Naive thymus-derived CD4-positive, alpha-beta T cell (primary cell): Measurements from ENCODE around the gene BMP10. TPM values are rescaled to one million over a fixed set of nuclear protein-coding genes. Genes with fewer than 3 reads are reported as not detected.

Experiments
- ATAC-seq: fragments of 150-1000 bp; cut with Tn5 transposase; 2 replicates; pipeline ENCODE4 v1.10.0; 2021; ENCODE audit warnings: mild to moderate bottlenecking, moderate library complexity
- CTCF ChIA-PET: fragments of 350-600 bp; sonication (Branson Sonifier 250); formaldehyde crosslinking; loops from one replicate; lab custom pipeline; 2021; ENCODE audit warnings: antibody characterized with exemption; lab: Charles Lee
- POLR2A ChIA-PET: fragments of 350-600 bp; sonication (Branson Sonifier 250); formaldehyde crosslinking; loops from one replicate; lab custom pipeline; 2021; ENCODE audit warnings: antibody characterized with exemption, inconsistent platforms; lab: Charles Lee
- DNase-seq, 9 donors: peaks; one replicate each; pipeline versions ENCODE4 v3.0.0 to v3.0.0-alpha.2; 2020 to 2022; ENCODE audit warnings: mixed read lengths in 1 of 9
- H3K27ac ChIP-seq: one replicate; pipeline ENCODE4 v1.7.0; 2013; ENCODE audit warnings: mild to moderate bottlenecking, low read depth, low read length, moderate library complexity
- H3K27me3 ChIP-seq, 2 donors: one replicate each; pipeline ENCODE4 v1.7.0; 2013; ENCODE audit warnings: low read length in 2 of 2, mild to moderate bottlenecking in 2 of 2, moderate library complexity in 2 of 2; ENCODE audit not compliant: control insufficient read depth in 2 of 2, insufficient read depth in 2 of 2
- H3K36me3 ChIP-seq, 3 experiments: 1 replicate in 2 of 3; 2 replicates in 1 of 3; pipeline ENCODE4 v1.7.0; 2013; ENCODE audit warnings: low read length in 3 of 3, mild to moderate bottlenecking in 3 of 3, moderate library complexity in 1 of 3; ENCODE audit not compliant: insufficient read depth in 3 of 3, control insufficient read depth in 2 of 3
- H3K4me1 ChIP-seq, 2 donors: one replicate each; pipeline ENCODE4 v1.7.0; 2013; ENCODE audit warnings: low read length in 2 of 2, mild to moderate bottlenecking in 2 of 2, moderate library complexity in 1 of 2; ENCODE audit not compliant: control insufficient read depth in 2 of 2, insufficient read depth in 2 of 2
- H3K4me3 ChIP-seq: 2 replicates; pipeline ENCODE4 v1.7.0; 2013; ENCODE audit warnings: mild to moderate bottlenecking, low read length
- H3K9me3 ChIP-seq, 3 experiments: 1 replicate in 2 of 3; 2 replicates in 1 of 3; pipeline ENCODE4 v1.7.0; 2013; ENCODE audit warnings: low read length in 3 of 3; ENCODE audit not compliant: control insufficient read depth in 2 of 3
- H3K27ac Mint-ChIP-seq, 9 donors: one replicate each; pipeline ENCODE4 v1.8.0; 2020 to 2022; ENCODE audit warnings: mixed read lengths in 9 of 9, mild to moderate bottlenecking in 8 of 9, moderate library complexity in 5 of 9, inconsistent platforms in 2 of 9
- H3K27me3 Mint-ChIP-seq, 5 donors: one replicate each; pipeline ENCODE4 v1.8.0; 2021 to 2022; ENCODE audit warnings: mixed read lengths in 5 of 5, mild to moderate bottlenecking in 1 of 5
- H3K36me3 Mint-ChIP-seq, 5 donors: one replicate each; pipeline ENCODE4 v1.8.0; 2020 to 2022; ENCODE audit warnings: mixed read lengths in 5 of 5, mild to moderate bottlenecking in 3 of 5, inconsistent platforms in 1 of 5
- H3K4me1 Mint-ChIP-seq, 7 donors: one replicate each; pipeline ENCODE4 v1.8.0; 2020 to 2022; ENCODE audit warnings: mixed read lengths in 7 of 7, mild to moderate bottlenecking in 3 of 7, inconsistent platforms in 1 of 7
- H3K4me3 Mint-ChIP-seq, 10 donors: one replicate each; pipeline ENCODE4 v1.8.0; 2020 to 2022; ENCODE audit warnings: mild to moderate bottlenecking in 10 of 10, mixed read lengths in 10 of 10, moderate library complexity in 6 of 10, inconsistent platforms in 2 of 10
- H3K9me3 Mint-ChIP-seq, 11 donors: one replicate each; pipeline ENCODE4 v1.8.0; 2020 to 2022; ENCODE audit warnings: mixed read lengths in 11 of 11, mild to moderate bottlenecking in 4 of 11, inconsistent platforms in 1 of 11, moderate library complexity in 1 of 11
- intact Hi-C, 2 donors: fragments of 100-400 bp; cut with micrococcal nuclease; formaldehyde crosslinking; loops; one replicate each; pipeline ENCODE4 v1.15.1; 2023
- polyA plus RNA-seq, 2 donors: library from polyadenylated mRNA; unstranded; fragments of 300-500 nt; fragmentation: Illumina TruSeq; gene quantifications; one replicate each; pipeline ENCODE4 v1.2.3, GENCODE V29; 2021
- total RNA-seq, 6 experiments: library from RNA in 5 of 6; stranded (reverse) in 5 of 6; gene quantifications; 1 replicate in 5 of 6; 2 replicates in 1 of 6; pipeline ENCODE4 v1.2.3 and lab custom pipeline; 2021 to 2026

BMP10 gene, protein sequence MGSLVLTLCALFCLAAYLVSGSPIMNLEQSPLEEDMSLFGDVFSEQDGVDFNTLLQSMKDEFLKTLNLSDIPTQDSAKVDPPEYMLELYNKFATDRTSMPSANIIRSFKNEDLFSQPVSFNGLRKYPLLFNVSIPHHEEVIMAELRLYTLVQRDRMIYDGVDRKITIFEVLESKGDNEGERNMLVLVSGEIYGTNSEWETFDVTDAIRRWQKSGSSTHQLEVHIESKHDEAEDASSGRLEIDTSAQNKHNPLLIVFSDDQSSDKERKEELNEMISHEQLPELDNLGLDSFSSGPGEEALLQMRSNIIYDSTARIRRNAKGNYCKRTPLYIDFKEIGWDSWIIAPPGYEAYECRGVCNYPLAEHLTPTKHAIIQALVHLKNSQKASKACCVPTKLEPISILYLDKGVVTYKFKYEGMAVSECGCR
- total RNA-seq (not detected), polyA plus RNA-seq (not detected), total RNA-seq (lab: John Stamatoyannopoulos, UW) (not detected)

DNA sequence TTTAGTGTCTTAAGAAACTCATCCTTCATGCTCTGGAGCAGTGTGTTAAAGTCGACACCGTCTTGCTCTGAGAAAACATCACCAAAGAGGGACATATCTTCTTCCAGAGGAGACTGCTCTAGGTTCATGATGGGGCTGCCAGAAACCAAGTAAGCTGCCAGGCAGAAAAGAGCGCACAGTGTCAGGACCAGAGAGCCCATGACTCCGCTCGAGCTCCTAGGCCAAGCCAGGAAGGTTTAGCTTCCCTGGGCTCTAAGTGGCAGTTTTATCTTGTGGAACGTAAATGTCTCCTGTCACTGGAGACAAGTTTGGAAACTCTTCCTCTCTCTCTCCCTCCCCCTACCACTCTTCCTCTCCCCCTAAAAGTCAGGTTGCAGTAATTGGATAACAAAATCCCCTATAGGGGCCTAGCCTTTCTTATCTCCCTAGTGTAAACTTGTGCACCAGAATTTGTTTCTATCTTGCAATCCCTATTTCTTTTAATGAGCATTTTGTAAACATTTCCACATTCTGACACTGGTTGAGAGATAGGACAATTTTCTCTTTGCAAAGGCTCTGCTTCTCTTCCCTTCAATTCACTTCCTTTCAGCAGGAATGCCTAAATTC, at the start of gene BMP10:
BMP10 (minus strand) TSS at position 239 of the 606 bp plus-strand sequence; CDS start at position 200, 39 bp downstream.
- Mint-ChIP-seq H3K36me3 (no peaks in the 10 kb centered on the region), H3K4me3 (no peak within 1 kb of the TSS), H3K9me3 (no peaks in the 10 kb centered on the region), H3K4me1 (peaks cover 0 to 3% (median 0%) of the 10 kb centered on the region in 7 donors), H3K27me3 (peaks cover 0 to 8% (median 3%) of the 10 kb centered on the region in 5 donors), H3K27ac (peak within 1 kb of the TSS in 1 of 9 donors; percentile 51)
- intact Hi-C loops = no loop called here
- no peak for DNase-seq
- no peak within 1 kb of the TSS for H3K4me3 ChIP-seq
- H3K27me3 ChIP-seq = no peaks in the 10 kb centered on the region
- ChIA-PET POLR2A (no interaction called here), CTCF (no interaction called here)
- no peaks in the 10 kb centered on the region for H3K36me3 ChIP-seq
- no peaks in the 10 kb centered on the region for H3K4me1 ChIP-seq
- H3K27ac ChIP-seq = no peak within 1 kb of the TSS
- ATAC-seq = no peak
- no peaks in the 10 kb centered on the region for H3K9me3 ChIP-seq

DNA sequence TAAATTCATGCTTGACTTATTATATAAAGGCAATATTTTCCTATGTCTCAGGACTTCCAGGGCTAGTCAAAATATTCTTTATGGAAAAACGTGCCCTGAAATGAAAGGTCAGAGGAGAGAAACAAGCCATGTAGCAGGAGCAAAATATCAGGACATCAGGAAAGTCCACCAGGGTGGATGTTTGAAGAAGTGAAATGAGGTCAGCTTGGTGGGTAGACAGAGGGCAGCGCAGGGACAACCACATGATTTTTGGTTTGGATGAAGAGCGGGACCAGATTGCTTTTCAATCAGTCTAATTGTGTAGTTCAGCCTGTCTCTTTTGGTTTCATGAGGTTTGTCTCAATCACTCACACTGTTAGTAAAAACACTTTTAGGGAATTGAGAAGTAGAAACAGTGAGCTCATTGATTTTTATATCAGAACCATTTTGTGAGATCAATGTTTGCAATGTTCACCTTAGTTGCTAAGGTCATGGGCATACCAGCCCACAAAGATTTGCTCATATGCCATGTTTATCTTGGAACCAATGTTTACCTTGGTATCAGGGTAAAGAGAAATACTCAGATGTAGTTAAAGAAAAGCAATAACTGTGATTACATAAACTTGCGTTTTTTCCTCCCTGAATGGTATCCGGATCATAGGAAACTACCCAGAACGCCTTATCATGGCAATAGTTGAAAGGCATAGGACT, 49.4 kb upstream of the BMP10 start:
- POLR2A ChIA-PET = interaction anchor here (0.6 kb wide), 1 partner anchor 218 kb away, joined by 3 read pairs; no protein-coding TSS in a partner anchor
- H3K9me3 Mint-ChIP-seq = no peaks in the 10 kb centered on the region
- H3K4me1 Mint-ChIP-seq = peaks cover 0 to 10% (median 0%) of the 10 kb centered on the region in 7 donors
- H3K4me3 ChIP-seq = no peak overlapping the region
- H3K4me1 ChIP-seq = no peaks in the 10 kb centered on the region
- no peak for ATAC-seq
- no peaks in the 10 kb centered on the region for H3K9me3 ChIP-seq
- CTCF ChIA-PET = interaction anchor here (0.8 to 2.4 kb wide), 3 partner anchors 169 to 457 kb away, joined by 3 to 6 read pairs (median 4); no protein-coding TSS in a partner anchor
- intact Hi-C loops = loop anchor here in 1 of 2 donors (10.0 kb wide), 1 partner anchor 556 kb away; the partner anchor contains the start of gene PLEK
- H3K27ac Mint-ChIP-seq = no peak overlapping the region
- H3K36me3 ChIP-seq = no peaks in the 10 kb centered on the region
- no peak for DNase-seq
- no peak overlapping the region for H3K27ac ChIP-seq
- H3K27me3 Mint-ChIP-seq = peaks cover 0 to 3% (median 0%) of the 10 kb centered on the region in 5 donors
- H3K27me3 ChIP-seq = no peaks in the 10 kb centered on the region
- no peak overlapping the region for H3K4me3 Mint-ChIP-seq
- H3K36me3 Mint-ChIP-seq = peaks cover 0 to 3% (median 0%) of the 10 kb centered on the region in 5 donors

DNA sequence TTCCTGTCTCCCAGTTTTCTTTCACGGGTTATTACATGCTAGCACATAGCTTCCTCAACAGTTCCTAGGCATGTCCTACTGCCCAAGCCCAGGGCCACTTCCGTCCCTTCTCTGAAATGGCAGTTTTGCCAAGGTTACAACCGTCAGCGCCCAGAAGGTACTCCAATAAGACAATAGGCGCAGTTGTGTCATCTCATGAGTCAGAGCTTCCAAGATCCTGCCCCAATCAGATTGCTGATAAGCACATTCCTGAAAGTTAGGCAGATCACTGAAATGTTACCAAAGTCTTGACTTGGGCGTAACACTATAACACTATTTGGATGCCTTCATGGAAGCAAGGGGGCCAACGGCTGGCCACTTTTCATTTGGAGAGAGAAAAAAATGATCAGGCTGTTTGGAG, 47.3 kb upstream of the BMP10 start:
- Mint-ChIP-seq H3K27ac (no peak overlapping the region), H3K9me3 (no peaks in the 10 kb centered on the region), H3K4me1 (peaks cover 0 to 6% (median 0%) of the 10 kb centered on the region in 7 donors), H3K4me3 (no peak overlapping the region), H3K36me3 (peaks cover 0 to 3% (median 0%) of the 10 kb centered on the region in 5 donors), H3K27me3 (no peaks in the 10 kb centered on the region)
- Histone ChIP-seq H3K4me3 (no peak overlapping the region), H3K27me3 (no peaks in the 10 kb centered on the region), H3K27ac (no peak overlapping the region), H3K9me3 (no peaks in the 10 kb centered on the region), H3K4me1 (peaks cover 0 to 5% of the 10 kb centered on the region in 2 donors), H3K36me3 (no peaks in the 10 kb centered on the region)
- no peak for ATAC-seq
- ChIA-PET POLR2A (no interaction called here), CTCF (interaction anchor here (0.6 to 1.1 kb wide), 2 partner anchors 74 to 209 kb away, joined by 3 to 9 read pairs; no protein-coding TSS in a partner anchor)
- intact Hi-C loops = no loop called here
- no peak for DNase-seq

DNA sequence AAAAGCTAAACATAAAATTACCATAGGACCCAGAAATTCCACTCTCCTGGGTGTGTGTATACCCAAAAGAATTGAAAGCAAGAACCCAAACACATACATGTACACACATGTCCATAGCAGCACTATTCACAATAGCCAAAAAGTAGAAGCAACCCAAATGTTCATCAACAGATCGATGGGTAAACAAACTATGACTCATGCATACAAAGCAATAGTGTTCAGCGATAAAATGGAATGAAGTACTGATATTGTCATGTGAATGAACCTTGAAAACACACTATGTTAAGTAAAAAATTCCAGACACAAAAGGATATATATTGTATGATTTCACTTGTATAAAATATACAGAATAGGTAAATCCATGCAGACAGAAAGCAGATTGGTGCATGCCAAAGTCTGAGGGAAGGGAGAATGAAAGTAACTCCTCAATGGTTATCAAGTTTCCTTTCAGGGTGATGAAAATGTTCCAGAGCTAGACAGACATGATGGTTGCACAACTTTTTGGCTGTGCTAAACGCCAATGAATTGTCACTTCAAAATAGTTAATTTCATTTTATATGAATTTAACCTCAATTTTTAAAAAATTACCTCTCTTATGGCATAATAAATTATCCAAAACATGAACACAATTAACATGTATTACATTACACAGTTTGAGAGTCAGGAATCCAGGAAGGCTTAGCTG, 46.0 kb upstream of the BMP10 start:
- H3K4me3 Mint-ChIP-seq = no peak overlapping the region
- Histone ChIP-seq H3K4me3 (no peak overlapping the region), H3K27me3 (no peaks in the 10 kb centered on the region), H3K9me3 (no peaks in the 10 kb centered on the region), H3K36me3 (no peaks in the 10 kb centered on the region), H3K27ac (no peak overlapping the region), H3K4me1 (peaks cover 9 to 18% of the 10 kb centered on the region in 2 donors)
- H3K27ac Mint-ChIP-seq = no peak overlapping the region
- peaks cover 0 to 3% (median 0%) of the 10 kb centered on the region in 5 donors for H3K36me3 Mint-ChIP-seq
- H3K27me3 Mint-ChIP-seq = no peaks in the 10 kb centered on the region
- H3K9me3 Mint-ChIP-seq = no peaks in the 10 kb centered on the region
- ChIA-PET POLR2A (interaction anchor here (0.6 kb wide), 1 partner anchor 196 kb away, joined by 4 read pairs; no protein-coding TSS in a partner anchor), CTCF (no interaction called here)
- intact Hi-C loops = no loop called here
- H3K4me1 Mint-ChIP-seq = peaks cover 0 to 6% (median 0%) of the 10 kb centered on the region in 7 donors
- no peak for DNase-seq
- ATAC-seq = no peak

DNA sequence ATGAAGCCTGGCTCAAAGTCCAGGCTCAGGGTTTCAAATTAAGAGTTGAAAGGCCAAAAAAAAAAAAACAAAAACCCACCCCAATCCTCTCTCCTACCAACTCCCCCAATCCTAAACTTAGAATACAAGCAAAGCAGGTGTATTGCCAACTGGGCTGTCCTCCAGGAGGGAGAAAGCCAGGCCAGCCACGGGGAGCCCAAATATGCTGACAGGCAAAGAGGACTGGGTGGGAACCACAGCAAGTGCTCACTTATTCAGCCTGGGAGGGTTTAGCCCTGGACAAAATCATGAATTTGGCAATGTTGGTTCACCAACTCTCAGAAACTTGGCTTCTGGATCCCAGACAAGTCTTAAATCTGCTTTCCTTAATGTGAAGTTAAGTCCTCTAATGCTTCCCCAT, 45.0 kb upstream of the BMP10 start:
- H3K36me3 Mint-ChIP-seq = peaks cover 0 to 3% (median 0%) of the 10 kb centered on the region in 5 donors
- H3K27ac ChIP-seq = no peak overlapping the region
- POLR2A ChIA-PET = no interaction called here
- H3K27ac Mint-ChIP-seq = no peak overlapping the region
- peaks cover 0 to 6% (median 0%) of the 10 kb centered on the region in 7 donors for H3K4me1 Mint-ChIP-seq
- intact Hi-C loops = no loop called here
- H3K27me3 Mint-ChIP-seq = no peaks in the 10 kb centered on the region
- H3K4me3 Mint-ChIP-seq = no peak overlapping the region
- no peaks in the 10 kb centered on the region for H3K9me3 ChIP-seq
- H3K4me1 ChIP-seq = peaks cover 9 to 27% of the 10 kb centered on the region in 2 donors
- no peaks in the 10 kb centered on the region for H3K36me3 ChIP-seq
- ATAC-seq (no peak), DNase-seq (no peak)
- no peaks in the 10 kb centered on the region for H3K9me3 Mint-ChIP-seq
- H3K27me3 ChIP-seq = no peaks in the 10 kb centered on the region
- H3K4me3 ChIP-seq = no peak overlapping the region
- CTCF ChIA-PET = interaction anchor here (0.5 to 1.7 kb wide), 2 partner anchors 164 to 167 kb away, joined by 3 to 4 read pairs; no protein-coding TSS in a partner anchor

DNA sequence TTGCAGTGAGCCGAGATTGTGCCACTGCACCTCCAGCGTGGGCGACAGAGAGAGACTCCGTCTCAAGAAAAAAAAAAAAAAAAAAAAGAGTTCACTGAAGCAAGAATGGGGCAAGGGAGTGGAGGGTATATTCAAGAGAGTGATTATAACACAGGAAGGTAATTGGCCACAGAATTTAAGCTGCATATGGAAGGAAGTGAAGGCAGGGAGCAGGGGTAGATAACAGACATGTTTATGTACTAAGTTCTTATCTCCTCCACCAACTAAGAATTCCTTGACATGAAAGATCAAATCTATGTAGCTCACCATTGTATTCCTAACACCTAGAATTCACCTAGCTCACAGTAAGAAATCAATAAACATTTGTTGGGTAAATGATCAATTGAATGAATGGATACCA, 44.2 kb upstream of the BMP10 start:
- Histone ChIP-seq H3K27ac (no peak overlapping the region), H3K4me3 (no peak overlapping the region), H3K9me3 (no peaks in the 10 kb centered on the region), H3K4me1 (peaks cover 9 to 33% of the 10 kb centered on the region in 2 donors), H3K36me3 (no peaks in the 10 kb centered on the region), H3K27me3 (no peaks in the 10 kb centered on the region)
- intact Hi-C loops = no loop called here
- Mint-ChIP-seq H3K4me3 (no peak overlapping the region), H3K4me1 (peaks cover 0 to 8% (median 0%) of the 10 kb centered on the region in 7 donors), H3K36me3 (peaks cover 0 to 3% (median 0%) of the 10 kb centered on the region in 5 donors), H3K27me3 (no peaks in the 10 kb centered on the region), H3K27ac (no peak overlapping the region), H3K9me3 (no peaks in the 10 kb centered on the region)
- ChIA-PET POLR2A (no interaction called here), CTCF (interaction anchor here (0.5 to 1.7 kb wide), 3 partner anchors 78 to 166 kb away, joined by 3 to 4 read pairs (median 4); no protein-coding TSS in a partner anchor)
- DNase-seq (no peak), ATAC-seq (no peak)
